Loucy (cell line): Measurements from ENCODE around the gene OR52N2.

Source experiments
- H2AFZ ChIP-seq: fragments of 200-600 bp; sonication (generic); 2 replicates; pipeline ENCODE4 v1.6.0; 2016; ENCODE audit warnings: antibody characterized with exemption, mild to moderate bottlenecking, low read length, moderate library complexity
- H3F3A ChIP-seq: fragments of 200-600 bp; 2 replicates; pipeline ENCODE4 v1.6.0; 2016; ENCODE audit warnings: antibody characterized with exemption, low read depth, mild to moderate bottlenecking
- H3K27me3 ChIP-seq: fragments of 200-600 bp; sonication (generic); 2 replicates; pipeline ENCODE4 v1.6.1; 2014; ENCODE audit warnings: low read length, mild to moderate bottlenecking; ENCODE audit not compliant: insufficient read depth, poor library complexity, severe bottlenecking
- H3K36me3 ChIP-seq: fragments of 200-600 bp; sonication (generic); 2 replicates; pipeline ENCODE4 v1.6.1; 2016; ENCODE audit warnings: low read length; ENCODE audit not compliant: insufficient read depth
- H3K4me1 ChIP-seq: fragments of 200-600 bp; sonication (generic); 2 replicates; pipeline ENCODE4 v1.5.1; 2014; ENCODE audit warnings: low read length, mild to moderate bottlenecking; ENCODE audit not compliant: insufficient read depth, poor library complexity, severe bottlenecking
- H3K4me2 ChIP-seq: fragments of 200-600 bp; sonication (generic); 2 replicates; pipeline ENCODE4 v1.6.0; 2014; ENCODE audit warnings: antibody characterized with exemption, low read length, low read depth, mild to moderate bottlenecking; ENCODE audit not compliant: poor library complexity, severe bottlenecking
- H3K4me3 ChIP-seq: fragments of 200-600 bp; sonication (generic); 2 replicates; pipeline ENCODE4 v1.5.1; 2014; ENCODE audit warnings: low read length, mild to moderate bottlenecking, mixed read lengths; ENCODE audit not compliant: poor library complexity, severe bottlenecking
- H3K79me2 ChIP-seq: fragments of 200-600 bp; sonication (generic); 2 replicates; pipeline ENCODE4 v1.6.1; 2014; ENCODE audit warnings: low read length; ENCODE audit not compliant: insufficient read depth
- H3K9ac ChIP-seq: fragments of 200-600 bp; sonication (generic); 2 replicates; pipeline ENCODE4 v1.6.0; 2014; ENCODE audit warnings: mild to moderate bottlenecking, low read depth, low read length, moderate library complexity; ENCODE audit not compliant: poor library complexity, severe bottlenecking
- H3K9me2 ChIP-seq: fragments of 200-600 bp; sonication (generic); replicated peaks from 2 replicates; pipeline ENCODE4 v1.6.1; 2016; ENCODE audit warnings: low read depth, low read length, mixed read lengths
- H3K9me3 ChIP-seq: fragments of 200-600 bp; sonication (generic); 2 replicates; pipeline ENCODE4 v1.6.1; 2014; ENCODE audit warnings: mild to moderate bottlenecking, antibody characterized with exemption, low read length, low read depth; ENCODE audit not compliant: insufficient read depth
- H4K20me1 ChIP-seq: fragments of 200-600 bp; sonication (generic); 2 replicates; pipeline ENCODE4 v1.6.0; 2014; ENCODE audit warnings: antibody characterized with exemption, low read length, mild to moderate bottlenecking; ENCODE audit not compliant: insufficient read depth, poor library complexity, severe bottlenecking
- EZH2phosphoT487 ChIP-seq: fragments of 200-600 bp; IDR thresholded peaks from 2 replicates; pipeline ENCODE4 v1.6.1; 2018; ENCODE audit warnings: antibody characterized with exemption, mild to moderate bottlenecking, moderate library complexity, borderline replicate concordance
- TF ChIP-seq, protein P1 (sequence below): fragments of 200-600 bp; sonication (generic); conservative IDR thresholded peaks from 2 replicates; pipeline ENCODE4 v1.5.1; 2014; ENCODE audit warnings: mild to moderate bottlenecking, antibody characterized with exemption, low read length

OR52N2 gene

DNA sequence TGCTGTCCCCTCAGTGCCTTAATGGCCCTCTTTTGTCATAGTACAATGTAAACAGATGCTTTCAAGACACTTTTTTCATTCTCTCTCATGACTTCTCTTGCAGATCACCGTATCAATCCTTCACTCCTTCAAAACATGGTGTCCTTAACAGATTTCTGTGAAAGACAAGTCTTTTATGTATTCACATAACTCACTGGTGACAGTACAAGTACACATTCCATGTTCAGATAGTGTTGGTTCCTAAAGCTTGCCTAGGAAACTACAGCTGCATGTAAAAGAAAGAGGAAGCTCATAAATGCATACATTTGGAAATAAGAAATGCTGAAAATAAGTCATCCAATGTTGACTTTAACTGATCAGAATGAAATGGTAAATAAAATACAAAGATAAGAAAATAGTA lies 38.0 kb downstream of the OR52N2 start:
- no peaks in the 10 kb centered on the region for H3K36me3 ChIP-seq
- no peaks in the 10 kb centered on the region for H3K9me3 ChIP-seq
- H3K4me3 ChIP-seq: no peak overlapping the region
- no peak overlapping the region for H3K4me2 ChIP-seq
- H3K9me2 ChIP-seq: no peaks in the 10 kb centered on the region
- H3K9ac ChIP-seq: no peak overlapping the region
- no peaks in the 10 kb centered on the region for H3K27me3 ChIP-seq
- H3K4me1 ChIP-seq: peaks cover 4% of the 10 kb centered on the region
- no peaks in the 10 kb centered on the region for H3F3A ChIP-seq
- no peaks in the 10 kb centered on the region for H3K79me2 ChIP-seq
- H2AFZ ChIP-seq: no peak overlapping the region
- H4K20me1 ChIP-seq: no peaks in the 10 kb centered on the region
- TF ChIP-seq, protein P1, sequence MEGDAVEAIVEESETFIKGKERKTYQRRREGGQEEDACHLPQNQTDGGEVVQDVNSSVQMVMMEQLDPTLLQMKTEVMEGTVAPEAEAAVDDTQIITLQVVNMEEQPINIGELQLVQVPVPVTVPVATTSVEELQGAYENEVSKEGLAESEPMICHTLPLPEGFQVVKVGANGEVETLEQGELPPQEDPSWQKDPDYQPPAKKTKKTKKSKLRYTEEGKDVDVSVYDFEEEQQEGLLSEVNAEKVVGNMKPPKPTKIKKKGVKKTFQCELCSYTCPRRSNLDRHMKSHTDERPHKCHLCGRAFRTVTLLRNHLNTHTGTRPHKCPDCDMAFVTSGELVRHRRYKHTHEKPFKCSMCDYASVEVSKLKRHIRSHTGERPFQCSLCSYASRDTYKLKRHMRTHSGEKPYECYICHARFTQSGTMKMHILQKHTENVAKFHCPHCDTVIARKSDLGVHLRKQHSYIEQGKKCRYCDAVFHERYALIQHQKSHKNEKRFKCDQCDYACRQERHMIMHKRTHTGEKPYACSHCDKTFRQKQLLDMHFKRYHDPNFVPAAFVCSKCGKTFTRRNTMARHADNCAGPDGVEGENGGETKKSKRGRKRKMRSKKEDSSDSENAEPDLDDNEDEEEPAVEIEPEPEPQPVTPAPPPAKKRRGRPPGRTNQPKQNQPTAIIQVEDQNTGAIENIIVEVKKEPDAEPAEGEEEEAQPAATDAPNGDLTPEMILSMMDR: no peak

DNA sequence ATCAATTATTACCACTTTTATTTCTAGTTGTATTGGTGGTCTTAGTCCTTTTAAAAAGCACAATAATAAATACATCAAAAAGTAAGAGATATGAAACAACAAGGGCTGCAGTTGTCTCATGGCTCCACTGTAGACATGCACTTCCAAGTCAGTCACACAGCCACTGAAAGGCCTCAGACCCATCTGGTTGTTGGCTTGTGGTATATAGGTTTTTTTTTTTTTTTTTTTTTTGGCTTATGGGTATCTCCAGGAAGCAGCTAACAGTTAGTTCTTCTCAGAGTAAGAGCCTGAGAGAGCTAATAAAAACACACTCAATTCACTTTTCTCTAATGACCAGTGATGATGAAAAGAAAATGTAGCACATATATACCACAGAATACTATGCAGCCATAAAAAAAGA lies 39.0 kb downstream of the OR52N2 start:
- Histone ChIP-seq H4K20me1 (no peaks in the 10 kb centered on the region), H3K27me3 (no peaks in the 10 kb centered on the region), H3K9me2 (no peaks in the 10 kb centered on the region), H3K9ac (no peak overlapping the region), H3K79me2 (no peaks in the 10 kb centered on the region), H2AFZ (no peak overlapping the region), H3K36me3 (no peaks in the 10 kb centered on the region), H3K9me3 (no peaks in the 10 kb centered on the region), H3K4me2 (peak overlapping the region; percentile 29), H3K4me3 (no peak overlapping the region), H3F3A (no peaks in the 10 kb centered on the region), H3K4me1 (peaks cover 4% of the 10 kb centered on the region)
- TF ChIP-seq, protein P1: no peak
- no peak for TF ChIP-seq EZH2phosphoT487

DNA sequence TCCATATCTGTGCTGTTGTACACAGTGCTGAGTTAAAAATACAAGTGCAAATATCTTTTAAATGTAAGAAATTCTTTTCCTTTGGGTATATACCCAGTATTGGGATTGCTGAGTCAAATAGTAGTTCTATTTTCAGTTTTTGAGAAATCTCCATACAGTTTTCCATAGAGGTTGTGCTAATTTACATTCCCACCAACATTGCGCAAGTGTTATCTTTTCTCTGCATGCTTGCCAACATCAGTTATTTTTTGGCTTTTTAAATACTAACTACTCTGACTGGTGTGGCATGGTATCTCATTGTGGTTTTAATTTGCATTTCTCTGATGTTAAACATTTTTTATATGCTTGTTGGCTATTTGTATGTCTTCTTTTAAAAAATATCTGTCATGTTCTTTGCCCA lies 42.3 kb downstream of the OR52N2 start:
- Histone ChIP-seq H3K4me1 (peaks cover 4% of the 10 kb centered on the region), H3K9ac (no peak overlapping the region), H3F3A (no peaks in the 10 kb centered on the region), H3K27me3 (no peaks in the 10 kb centered on the region), H3K79me2 (no peaks in the 10 kb centered on the region), H3K4me3 (no peak overlapping the region), H3K9me2 (no peaks in the 10 kb centered on the region), H3K4me2 (no peak overlapping the region), H2AFZ (no peak overlapping the region), H4K20me1 (no peaks in the 10 kb centered on the region), H3K36me3 (no peaks in the 10 kb centered on the region), H3K9me3 (0 out of 2 replicates have a peak, but pooled peaks cover 3% of the 10 kb centered on the region)
- TF ChIP-seq, protein P1: no peak
- no peak for TF ChIP-seq EZH2phosphoT487
